Activated CD4-positive, CD25-positive, alpha-beta regulatory T cell treated with anti-CD3 and anti-CD28 coated beads, Interleukin-2, amount 50 U/mL, for 24 hours (primary cell): ENCODE measurements around the gene TFPI2.

Experiments used
- ATAC-seq, 2 donors: fragments of 150-1000 bp; cut with Tn5 transposase; one replicate each; pipeline ENCODE4 v1.10.0; 2021; ENCODE audit warnings: mild to moderate bottlenecking in 1 of 2, moderate library complexity in 1 of 2

The TFPI2 gene

GRCh38 chr7:93906267-93906666 lies 15.7 kb upstream of the TFPI2 start, which contains the start of gene GNGT1:
Gene GNGT1, plus strand, starts transcription at chr7:93906567. Its CDS starts 180 bp downstream, at chr7:93906747.
- no peak for ATAC-seq

- no peak for ATAC-seq
These were observed 12.3 kb upstream of the TFPI2 start for GRCh38 chr7:93902777-93903423.

GRCh38 chr7:93897680-93898079 lies 7.1 kb upstream of the TFPI2 start:
- no peak for ATAC-seq

GRCh38 chr7:93895859-93896600 lies 5.5 kb upstream of the TFPI2 start:
- ATAC-seq: no peak

- no peak for ATAC-seq
These were observed 4.5 kb upstream of the TFPI2 start for GRCh38 chr7:93894966-93895640.

- ATAC-seq: no peak
These were observed 3.9 kb upstream of the TFPI2 start for GRCh38 chr7:93894426-93894825.

GRCh38 chr7:93890041-93890463 lies 501 bp downstream of the TFPI2 start:
- peak in 1 of 2 donors; percentile 20 for ATAC-seq

GRCh38 chr7:93889261-93889660 lies 1.3 kb downstream of the TFPI2 start:
- ATAC-seq: no peak

- no peak for ATAC-seq
These were observed 6.0 kb downstream of the TFPI2 start for GRCh38 chr7:93884541-93884940.

- ATAC-seq: no peak
These were observed 6.6 kb downstream of the TFPI2 start for GRCh38 chr7:93883917-93884345.

- no peak for ATAC-seq
These were observed 7.3 kb downstream of the TFPI2 start for GRCh38 chr7:93883078-93883916.

GRCh38 chr7:93882468-93882867 lies 8.1 kb downstream of the TFPI2 start:
- ATAC-seq: no peak

- ATAC-seq: no peak
These were observed 11.2 kb downstream of the TFPI2 start for GRCh38 chr7:93879356-93879755.

GRCh38 chr7:93877742-93878141 lies 12.8 kb downstream of the TFPI2 start:
- ATAC-seq: no peak

GRCh38 chr7:93873998-93874574 lies 16.5 kb downstream of the TFPI2 start:
- no peak for ATAC-seq

- no peak for ATAC-seq
These were observed 23.7 kb downstream of the TFPI2 start for GRCh38 chr7:93866886-93867285.

GRCh38 chr7:93862651-93863050 lies 27.9 kb downstream of the TFPI2 start:
- no peak for ATAC-seq

- no peak for ATAC-seq
These were observed 29.1 kb downstream of the TFPI2 start for GRCh38 chr7:93861325-93861949.

GRCh38 chr7:93860261-93860660 lies 30.3 kb downstream of the TFPI2 start:
- ATAC-seq: no peak

GRCh38 chr7:93858857-93859256 lies 31.7 kb downstream of the TFPI2 start:
- ATAC-seq: no peak

- ATAC-seq: no peak
These were observed 34.2 kb downstream of the TFPI2 start for GRCh38 chr7:93856323-93856722.

GRCh38 chr7:93855797-93856196 lies 34.8 kb downstream of the TFPI2 start:
- no peak for ATAC-seq
